ENCODE data around the gene SFN.
"Not testable (repeated sequence)": the region's sequence is repeated elsewhere in the genome, so short reads cannot be mapped to it uniquely, and the experiment has no call there.

The SFN gene

GRCh38 chr1:26877326-26877725 lies 14.4 kb downstream of the SFN start:
- no peak overlapping the region for H3K4me3 Mint-ChIP-seq
- DNase-seq (ENCODE audit: low spot score in 2 of 2) (no peak), ATAC-seq (no peak)
- no peaks in the 10 kb centered on the region for H3K9me3 Mint-ChIP-seq
- no peaks in the 10 kb centered on the region for H3K4me1 Mint-ChIP-seq
- H3K36me3 Mint-ChIP-seq, result peaks cover 59% of the 10 kb centered on the region
- H3K27ac Mint-ChIP-seq, result no peak overlapping the region

GRCh38 chr1:26879793-26880192 lies 16.8 kb downstream of the SFN start:
- no peak for ATAC-seq
- no peak overlapping the region for H3K27ac Mint-ChIP-seq
- peaks cover 74% of the 10 kb centered on the region for H3K36me3 Mint-ChIP-seq
- no peak overlapping the region for H3K4me3 Mint-ChIP-seq
- no peak for DNase-seq (ENCODE audit: low spot score in 2 of 2)
- H3K9me3 Mint-ChIP-seq, result no peaks in the 10 kb centered on the region
- peaks cover 7% of the 10 kb centered on the region for H3K4me1 Mint-ChIP-seq

DNA sequence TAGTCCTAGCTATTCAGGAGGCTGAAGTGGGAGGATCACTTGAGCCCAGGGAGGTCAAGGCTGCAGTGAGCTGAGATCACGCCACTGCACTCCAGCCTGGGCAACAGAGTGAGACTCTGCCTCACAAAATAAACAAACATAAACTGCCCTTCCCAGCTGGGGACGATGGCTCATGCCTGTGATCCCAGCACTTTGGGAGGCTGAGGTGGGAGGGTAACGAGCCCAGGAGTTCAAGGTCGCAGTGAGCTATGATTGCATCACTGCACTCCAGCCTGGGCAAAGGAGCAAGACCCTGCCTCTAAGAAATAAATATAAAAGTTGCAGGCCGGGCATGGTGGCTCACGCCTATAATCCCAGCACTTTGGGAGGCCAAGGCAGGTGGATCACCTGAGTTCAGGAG lies 18.7 kb downstream of the SFN start:
- Mint-ChIP-seq H3K4me1 (peaks cover 11% of the 10 kb centered on the region), H3K36me3 (peaks cover 87% of the 10 kb centered on the region)
- H3K27ac Mint-ChIP-seq; ATAC-seq; H3K4me3 Mint-ChIP-seq; H3K9me3 Mint-ChIP-seq; DNase-seq (ENCODE audit: low spot score in 2 of 2): not testable (repeated sequence)

- peaks cover 18% of the 10 kb centered on the region for H3K4me1 Mint-ChIP-seq
- DNase-seq (ENCODE audit: low spot score in 2 of 2), result no peak
- no peak overlapping the region for H3K4me3 Mint-ChIP-seq
- no peak for ATAC-seq
- H3K36me3 Mint-ChIP-seq, result peaks cover 97% of the 10 kb centered on the region
- H3K9me3 Mint-ChIP-seq, result no peaks in the 10 kb centered on the region
- peak overlapping the region; percentile 1 for H3K27ac Mint-ChIP-seq
Measured at GRCh38 chr1:26882696-26883463, 19.9 kb downstream of the SFN start.

GRCh38 chr1:26887125-26887524 lies 24.2 kb downstream of the SFN start:
- no peaks in the 10 kb centered on the region for H3K9me3 Mint-ChIP-seq
- H3K27ac Mint-ChIP-seq, result no peak overlapping the region
- no peak overlapping the region for H3K4me3 Mint-ChIP-seq
- ATAC-seq (no peak), DNase-seq (ENCODE audit: low spot score in 2 of 2) (no peak)
- peaks cover 90% of the 10 kb centered on the region for H3K36me3 Mint-ChIP-seq
- peaks cover 41% of the 10 kb centered on the region for H3K4me1 Mint-ChIP-seq

DNA sequence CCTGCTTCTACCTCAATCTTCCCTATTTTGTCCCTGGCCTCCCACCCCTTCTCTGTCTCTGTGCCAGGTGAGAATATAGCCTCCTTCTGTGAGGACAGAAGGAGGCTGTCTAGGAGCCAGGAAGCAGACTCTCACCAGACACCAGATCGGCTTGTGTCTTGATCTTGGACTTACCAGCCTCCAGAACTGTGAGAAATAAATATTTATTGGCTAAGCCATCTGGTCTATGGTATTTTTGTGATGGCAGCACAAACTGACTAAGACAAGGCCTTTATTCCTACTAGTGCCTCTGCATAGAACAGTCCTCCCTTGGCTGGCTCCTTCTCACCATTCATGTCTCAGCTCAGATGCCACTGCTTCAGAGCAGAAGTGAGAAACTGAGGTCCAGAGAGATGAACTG lies 25.3 kb downstream of the SFN start:
- Mint-ChIP-seq H3K9me3 (no peaks in the 10 kb centered on the region), H3K4me3 (peak overlapping the region; percentile 97), H3K27ac (peak overlapping the region; percentile 98), H3K36me3 (peaks cover 90% of the 10 kb centered on the region), H3K4me1 (peaks cover 36% of the 10 kb centered on the region)
- no peak for ATAC-seq
- no peak for DNase-seq (ENCODE audit: low spot score in 2 of 2)

DNA sequence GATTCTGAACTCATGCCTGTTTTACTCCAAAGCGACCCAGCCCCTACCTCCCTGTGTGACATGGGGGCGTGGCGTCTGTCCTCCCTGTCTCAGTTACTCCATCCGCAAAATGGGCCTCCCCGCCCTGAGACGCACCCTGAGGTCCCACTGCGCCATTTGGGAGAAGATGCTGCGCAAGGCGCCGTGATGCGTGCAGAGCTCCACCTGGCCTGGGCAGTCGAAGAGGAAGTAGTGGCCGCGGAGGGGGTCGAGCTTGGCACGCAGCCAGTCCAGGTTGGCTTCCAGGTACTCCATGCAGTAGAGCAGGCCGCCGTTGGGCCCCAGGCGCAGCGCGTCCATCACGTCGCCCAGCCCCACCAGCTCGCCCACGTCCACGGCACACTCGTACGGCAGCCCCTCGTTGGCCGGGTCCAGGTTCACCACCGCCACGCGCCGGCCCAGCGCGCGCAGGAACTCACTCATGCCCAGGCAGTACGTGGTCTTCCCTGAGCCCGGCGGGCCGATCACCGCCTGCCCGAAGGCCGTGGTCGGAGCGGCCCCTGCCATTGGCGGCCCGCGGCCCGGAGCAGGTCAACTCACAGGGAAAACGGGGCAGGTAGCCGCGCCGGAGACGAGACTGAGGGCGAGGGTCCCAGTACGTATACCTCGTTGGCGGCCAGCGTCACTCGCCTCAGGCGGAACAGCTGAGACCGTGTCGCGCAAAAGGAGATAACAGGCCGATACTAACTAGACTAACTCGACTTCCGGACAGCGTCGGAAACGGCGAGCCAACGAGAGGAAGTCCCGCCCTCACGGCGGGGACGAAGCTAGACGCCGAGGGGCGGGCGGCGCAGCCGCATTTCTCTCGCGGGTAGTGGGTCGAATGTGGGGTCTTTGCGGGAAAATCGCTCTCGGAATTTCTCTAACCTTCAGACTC lies 26.9 kb downstream of the SFN start, which contains the start of gene GPN2:
Gene GPN2, minus strand, starts transcription at position 733 of the 916 bp plus-strand sequence. Its CDS starts 187 bp downstream, at position 546.
- Mint-ChIP-seq H3K27ac (peak within 1 kb of the TSS; percentile 98), H3K9me3 (no peaks in the 10 kb centered on the region), H3K4me3 (peak within 1 kb of the TSS; percentile 97), H3K4me1 (peaks cover 34% of the 10 kb centered on the region), H3K36me3 (peaks cover 90% of the 10 kb centered on the region)
- ATAC-seq (peak; percentile 97), DNase-seq (ENCODE audit: low spot score in 2 of 2) (peak; percentile 54 to 88)

DNA sequence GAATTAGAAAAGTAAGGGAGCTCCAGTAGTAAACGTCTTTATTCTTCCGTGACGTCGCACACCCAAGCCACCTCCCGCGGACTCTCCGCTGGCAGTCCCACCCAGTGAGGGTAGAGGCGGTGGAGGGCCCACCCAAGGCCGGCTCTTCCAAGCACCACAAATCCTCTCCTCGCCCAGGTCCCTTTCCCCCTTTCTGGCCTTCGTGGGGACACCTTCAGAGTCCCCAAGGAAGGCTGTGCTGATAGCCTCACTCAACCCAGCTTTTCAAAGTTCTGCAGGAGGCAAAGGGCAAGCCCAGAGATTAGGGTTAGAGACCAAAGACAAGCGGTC lies 27.5 kb downstream of the SFN start:
- peaks cover 29% of the 10 kb centered on the region for H3K4me1 Mint-ChIP-seq
- H3K27ac Mint-ChIP-seq, result peak overlapping the region; percentile 98
- H3K4me3 Mint-ChIP-seq, result peak overlapping the region; percentile 97
- peaks cover 90% of the 10 kb centered on the region for H3K36me3 Mint-ChIP-seq
- ATAC-seq, result peak; percentile 50
- no peaks in the 10 kb centered on the region for H3K9me3 Mint-ChIP-seq
- DNase-seq (ENCODE audit: low spot score in 2 of 2), result no peak

DNA sequence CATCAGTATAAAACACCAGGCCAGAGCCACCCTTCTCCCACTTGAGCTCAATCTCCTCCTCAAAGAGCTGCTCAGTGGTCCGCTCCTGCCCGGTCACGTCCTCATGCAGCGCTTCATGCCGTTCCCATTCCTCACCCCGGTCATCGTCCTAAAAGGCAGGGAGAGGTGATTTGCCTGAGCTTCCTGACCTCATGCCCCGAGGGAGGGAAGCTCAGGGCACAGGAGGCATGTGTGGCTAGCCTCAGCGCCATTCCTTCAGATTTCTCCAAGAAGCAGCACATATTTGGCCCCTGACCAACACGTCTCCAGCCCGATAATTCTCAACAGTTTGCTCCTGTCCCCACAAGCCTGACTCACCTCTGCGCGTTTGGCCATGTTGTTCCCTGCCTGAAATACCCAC lies 31.3 kb downstream of the SFN start:
- Mint-ChIP-seq H3K9me3 (no peaks in the 10 kb centered on the region), H3K4me3 (no peak overlapping the region), H3K36me3 (peaks cover 90% of the 10 kb centered on the region), H3K27ac (peak overlapping the region; percentile 42), H3K4me1 (peaks cover 24% of the 10 kb centered on the region)
- ATAC-seq (no peak), DNase-seq (ENCODE audit: low spot score in 2 of 2) (no peak)

DNA sequence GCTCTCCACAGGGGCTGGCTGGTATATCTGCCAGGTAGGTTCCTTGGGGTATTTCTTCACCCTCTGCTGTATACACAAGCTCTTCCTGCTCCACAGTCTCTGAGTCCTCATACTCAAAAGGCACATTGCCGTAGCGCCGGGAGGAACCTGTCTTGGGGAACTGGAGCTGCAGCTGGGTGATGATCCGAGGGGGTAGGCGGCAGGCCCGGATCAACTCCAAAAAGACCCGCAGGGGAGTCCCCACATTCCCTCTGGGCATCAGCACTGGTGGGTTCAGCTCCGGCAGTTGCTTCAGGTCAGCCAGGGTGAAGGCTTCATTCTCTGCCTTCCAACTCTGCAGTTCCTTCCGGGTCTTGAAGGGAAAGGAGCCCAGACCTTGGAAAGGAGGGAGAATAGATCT lies 34.4 kb downstream of the SFN start:
- Mint-ChIP-seq H3K27ac (no peak overlapping the region), H3K4me3 (no peak overlapping the region), H3K36me3 (peaks cover 78% of the 10 kb centered on the region), H3K9me3 (no peaks in the 10 kb centered on the region), H3K4me1 (peaks cover 21% of the 10 kb centered on the region)
- DNase-seq (ENCODE audit: low spot score in 2 of 2) (no peak), ATAC-seq (no peak)

- Mint-ChIP-seq H3K9me3 (no peaks in the 10 kb centered on the region), H3K4me1 (peaks cover 21% of the 10 kb centered on the region), H3K4me3 (peak within 1 kb of the TSS; percentile 93), H3K27ac (peak within 1 kb of the TSS; percentile 99), H3K36me3 (peaks cover 50% of the 10 kb centered on the region)
- peak; percentile 78 to 92 for DNase-seq (ENCODE audit: low spot score in 2 of 2)
- peak; percentile 92 for ATAC-seq
Measured at GRCh38 chr1:26900001-26900814, 37.3 kb downstream of the SFN start, which contains the start of gene GPATCH3. Gene GPATCH3, minus strand, starts transcription at chr1:26900467. Its CDS starts 25 bp downstream, at chr1:26900442.

GRCh38 chr1:26900815-26901511 lies 38.0 kb downstream of the SFN start:
- Mint-ChIP-seq H3K36me3 (peaks cover 42% of the 10 kb centered on the region), H3K4me3 (peak overlapping the region; percentile 93), H3K27ac (peak overlapping the region; percentile 99), H3K9me3 (no peaks in the 10 kb centered on the region), H3K4me1 (peaks cover 21% of the 10 kb centered on the region)
- ATAC-seq, result no peak
- no peak for DNase-seq (ENCODE audit: low spot score in 2 of 2)

DNA sequence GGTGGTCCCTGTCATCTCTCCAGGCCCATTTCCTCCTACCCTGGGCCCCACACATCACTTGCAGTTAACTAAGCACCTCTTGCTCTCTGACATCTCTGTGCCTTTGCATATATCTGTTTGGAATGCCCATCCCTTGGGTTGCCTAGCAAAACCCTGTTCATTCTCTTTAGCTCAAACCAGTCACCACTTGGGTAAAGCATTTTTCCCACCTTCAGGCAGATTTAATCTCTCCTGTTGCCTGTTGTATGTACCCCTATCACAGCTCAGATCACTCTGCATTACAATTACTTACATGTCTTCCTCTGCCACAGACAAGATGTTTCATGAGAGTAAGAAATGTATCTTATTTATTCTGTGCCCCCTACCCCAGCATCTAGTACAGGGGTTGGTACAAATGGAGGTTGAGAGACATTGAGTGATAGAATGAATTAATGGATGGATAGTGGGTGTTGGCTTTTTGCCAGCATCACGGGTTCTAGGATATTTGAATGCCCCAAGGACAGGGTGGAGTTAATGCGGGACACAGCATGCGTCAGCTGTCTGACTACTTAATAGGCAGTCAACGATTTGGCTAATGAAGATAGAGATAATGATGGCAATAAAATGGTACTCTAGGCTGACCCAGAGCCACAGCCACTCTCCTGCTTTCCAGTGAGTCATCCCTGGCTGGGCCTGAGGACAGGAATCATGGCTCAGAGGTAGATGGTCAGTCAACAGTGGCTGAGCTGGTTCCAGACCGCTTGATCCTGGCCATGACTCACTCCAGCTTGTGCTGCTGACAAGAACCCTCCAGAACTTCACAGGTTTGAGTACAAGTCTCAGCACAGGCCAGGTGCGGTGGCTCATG lies 44.3 kb downstream of the SFN start:
- DNase-seq (ENCODE audit: low spot score in 2 of 2) (no peak), ATAC-seq (no peak)
- Mint-ChIP-seq H3K27ac (no peak overlapping the region), H3K9me3 (no peaks in the 10 kb centered on the region), H3K4me3 (no peak overlapping the region), H3K4me1 (no peaks in the 10 kb centered on the region), H3K36me3 (no peaks in the 10 kb centered on the region)

DNA sequence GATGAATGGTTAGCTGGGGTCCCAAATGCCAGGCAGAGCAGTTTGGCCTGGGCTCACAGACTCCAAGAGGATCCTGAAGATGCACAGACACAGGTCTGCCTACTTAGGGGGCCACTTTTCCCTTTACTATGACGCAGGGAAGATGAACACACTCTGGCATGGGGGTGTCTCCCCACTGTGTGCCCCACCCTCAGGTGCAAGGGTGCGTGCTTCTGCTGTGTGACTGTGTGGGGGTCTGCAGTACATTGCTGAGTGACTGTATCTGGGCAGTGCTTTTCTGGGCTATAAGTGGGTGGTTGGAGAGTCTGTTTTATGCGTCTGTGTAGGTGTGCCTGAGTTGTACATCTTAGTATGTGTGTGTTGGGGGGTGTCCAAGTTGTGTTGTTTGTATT lies 47.0 kb downstream of the SFN start:
- Mint-ChIP-seq H3K27ac (no peak overlapping the region), H3K4me1 (no peaks in the 10 kb centered on the region)
- ATAC-seq, result no peak

More for the DNA sequence above, 47.0 kb downstream of the SFN start:
- Mint-ChIP-seq H3K4me3 (no peak overlapping the region), H3K9me3 (no peaks in the 10 kb centered on the region), H3K36me3 (no peaks in the 10 kb centered on the region)
- DNase-seq (ENCODE audit: low spot score in 2 of 2), result no peak
